Hepatocyte (in vitro differentiated cells): ENCODE data around the gene HESX1. TPM values are rescaled to one million over a fixed set of nuclear protein-coding genes. Genes with fewer than 3 reads are reported as not detected.

ENCODE experiments used
- DNase-seq: peaks from one replicate; pipeline ENCODE4 v3.0.0-alpha.2; 2016; ENCODE audit warnings: low spot score
- H2AFZ ChIP-seq: fragments of 200-600 bp; sonication (generic); 2 replicates; pipeline ENCODE4 v1.6.0; 2016; ENCODE audit warnings: antibody characterized with exemption, mild to moderate bottlenecking
- H3K27ac ChIP-seq: fragments of 200-600 bp; sonication (generic); 2 replicates; pipeline ENCODE4 v1.5.1; 2016; ENCODE audit warnings: mild to moderate bottlenecking
- H3K27me3 ChIP-seq: fragments of 200-600 bp; sonication (generic); 2 replicates; pipeline ENCODE4 v1.6.1; 2016
- H3K36me3 ChIP-seq: fragments of 200-600 bp; sonication (generic); replicated peaks from 2 replicates; pipeline ENCODE4 v1.5.1; 2016; ENCODE audit warnings: low read depth; ENCODE audit not compliant: insufficient read depth
- H3K4me1 ChIP-seq: fragments of 200-600 bp; sonication (generic); 2 replicates; pipeline ENCODE4 v1.5.1; 2016; ENCODE audit warnings: mild to moderate bottlenecking, moderate library complexity; ENCODE audit not compliant: insufficient read depth
- H3K4me2 ChIP-seq: fragments of 200-600 bp; sonication (generic); 2 replicates; pipeline ENCODE4 v1.6.0; 2016
- H3K4me3 ChIP-seq: fragments of 200-600 bp; sonication (generic); 2 replicates; pipeline ENCODE4 v1.5.1; 2016; ENCODE audit warnings: mild to moderate bottlenecking
- H3K79me2 ChIP-seq: fragments of 200-600 bp; sonication (generic); 2 replicates; pipeline ENCODE4 v1.6.0; 2017; ENCODE audit warnings: mild to moderate bottlenecking
- H3K9me2 ChIP-seq: fragments of 200-600 bp; sonication (generic); replicated peaks from 2 replicates; pipeline ENCODE4 v1.6.0; 2017; ENCODE audit warnings: mild to moderate bottlenecking; ENCODE audit not compliant: insufficient read depth
- H3K9me3 ChIP-seq: fragments of 200-600 bp; sonication (generic); 2 replicates; pipeline ENCODE4 v1.5.1; 2016; ENCODE audit warnings: low read depth, mild to moderate bottlenecking
- H4K20me1 ChIP-seq: fragments of 200-600 bp; sonication (generic); 2 replicates; pipeline ENCODE4 v1.6.0; 2016; ENCODE audit warnings: mild to moderate bottlenecking; ENCODE audit not compliant: insufficient read depth, poor library complexity, severe bottlenecking
- CTCF ChIP-seq: fragments of 200-600 bp; sonication (generic); IDR thresholded peaks from 2 replicates; pipeline ENCODE4 v1.5.1; 2016; ENCODE audit warnings: antibody characterized with exemption, mild to moderate bottlenecking; ENCODE audit not compliant: poor library complexity
- EZH2 ChIP-seq: fragments of 200-600 bp; sonication (generic); IDR thresholded peaks from 2 replicates; pipeline ENCODE4 v1.6.1; 2016; ENCODE audit warnings: antibody characterized with exemption, mild to moderate bottlenecking, borderline replicate concordance
- EZH2phosphoT487 ChIP-seq: fragments of 200-600 bp; sonication (generic); IDR thresholded peaks from one replicate; pipeline ENCODE4 v1.6.1; 2018; ENCODE audit warnings: antibody characterized with exemption, mild to moderate bottlenecking, low read depth, moderate library complexity; ENCODE audit not compliant: unreplicated experiment, severe bottlenecking
- WGBS: methylation state at CpG from one replicate; pipeline ENCODE4 v1.1.6; 2016; ENCODE audit warnings: low lambda C conversion rate; ENCODE audit errors: missing lambda C conversion rate; 5-methylcytosine and 5-hydroxymethylcytosine counted together
- polyA plus RNA-seq: library from polyadenylated mRNA; unstranded; fragments of >200 nt; fragmentation: Nextera tagmentation; extraction: Ambion mirVana; gene quantifications from 2 replicates; pipeline ENCODE4 v1.2.1, GENCODE V29; 2016
- total RNA-seq: library from RNA; depleted of rRNA; stranded (reverse); fragments of >200 nt; gene quantifications from 2 replicates; pipeline ENCODE4 v1.2.3, GENCODE V29; 2014

Gene HESX1
- total and polyA plus RNA-seq, 2 experiments from 2014 or later = 0.85 to 1.3 TPM

GRCh38 chr3:57161915-57162314, 37.9 kb downstream of the HESX1 start:
- 79% methylated on average over 1 of the region's 1 CpG for WGBS
- H3K9me3 ChIP-seq = no peaks in the 10 kb centered on the region
- no peak overlapping the region for H3K4me2 ChIP-seq

GRCh38 chr3:57160765-57161538, 38.8 kb downstream of the HESX1 start:
- Histone ChIP-seq H3K4me3 (no peak overlapping the region), H2AFZ (no peak overlapping the region), H3K79me2 (peaks cover 18% of the 10 kb centered on the region), H3K27ac (peak overlapping the region; percentile 77), H3K36me3 (no peaks in the 10 kb centered on the region), H3K27me3 (peaks cover 3% of the 10 kb centered on the region), H4K20me1 (no peaks in the 10 kb centered on the region), H3K4me1 (peaks cover 37% of the 10 kb centered on the region), H3K9me2 (no peaks in the 10 kb centered on the region), H3K4me2 (peak overlapping the region; percentile 42), H3K9me3 (no peaks in the 10 kb centered on the region)
- TF ChIP-seq EZH2phosphoT487 (no peak), EZH2 (no peak), CTCF (no peak)
- DNase-seq = peak; percentile 55
- 57% methylated on average over 5 of the region's 5 CpGs for WGBS

More at GRCh38 chr3:57161915-57162314, 37.9 kb downstream of the HESX1 start:
- no peak overlapping the region for H2AFZ ChIP-seq
- no peak for DNase-seq
- peaks cover 34% of the 10 kb centered on the region for H3K4me1 ChIP-seq
- TF ChIP-seq EZH2 = no peak
- TF ChIP-seq CTCF = no peak
- no peak for TF ChIP-seq EZH2phosphoT487
- H3K9me2 ChIP-seq = no peaks in the 10 kb centered on the region
- no peak overlapping the region for H3K4me3 ChIP-seq
- H4K20me1 ChIP-seq = no peaks in the 10 kb centered on the region
- peaks cover 10% of the 10 kb centered on the region for H3K79me2 ChIP-seq
- no peaks in the 10 kb centered on the region for H3K36me3 ChIP-seq
- peak overlapping the region; percentile 32 for H3K27ac ChIP-seq
- H3K27me3 ChIP-seq = peaks cover 3% of the 10 kb centered on the region

GRCh38 chr3:57160076-57160764, 39.6 kb downstream of the HESX1 start:
- 70% methylated on average over 8 of the region's 8 CpGs for WGBS
- DNase-seq = no peak
- Histone ChIP-seq H3K79me2 (peaks cover 24% of the 10 kb centered on the region), H3K9me2 (no peaks in the 10 kb centered on the region), H3K4me1 (peaks cover 37% of the 10 kb centered on the region), H2AFZ (no peak overlapping the region), H3K27ac (peak overlapping the region; percentile 77), H3K27me3 (peaks cover 3% of the 10 kb centered on the region), H3K9me3 (no peaks in the 10 kb centered on the region), H4K20me1 (no peaks in the 10 kb centered on the region), H3K4me3 (no peak overlapping the region), H3K4me2 (peak overlapping the region; percentile 42), H3K36me3 (no peaks in the 10 kb centered on the region)
- TF ChIP-seq EZH2phosphoT487 (no peak), CTCF (no peak), EZH2 (no peak)
